Liver (tissue), 9 donors: ENCODE data around the gene CRP. TPM values are rescaled to one million over a fixed set of nuclear protein-coding genes. Genes with fewer than 3 reads are reported as not detected.

Source experiments
- DNase-seq: peaks from one replicate; pipeline ENCODE4 v3.0.0-alpha.2; 2017; ENCODE audit warnings: low spot score
- H3K27ac ChIP-seq, 2 donors: one replicate each; pipeline ENCODE4 v1.7.0; 2013; ENCODE audit warnings: inconsistent platforms in 2 of 2, low read length in 2 of 2, control low read depth in 1 of 2, low read depth in 1 of 2, mild to moderate bottlenecking in 1 of 2
- H3K27me3 ChIP-seq, 4 donors: one replicate each; pipeline versions ENCODE4 v1.6.1 to v1.7.0; 2013; ENCODE audit warnings: low read length in 3 of 4, inconsistent platforms in 1 of 4, mild to moderate bottlenecking in 1 of 4, moderate library complexity in 1 of 4; ENCODE audit not compliant: control insufficient read depth in 4 of 4, insufficient read depth in 4 of 4
- H3K36me3 ChIP-seq, 4 donors: one replicate each; pipeline versions ENCODE4 v1.6.1 to v1.7.0; 2013; ENCODE audit warnings: low read length in 3 of 4, mild to moderate bottlenecking in 3 of 4, low read depth in 1 of 4, moderate library complexity in 1 of 4; ENCODE audit not compliant: control insufficient read depth in 4 of 4, insufficient read depth in 3 of 4
- H3K4me1 ChIP-seq, 4 donors: one replicate each; pipeline versions ENCODE4 v1.6.1 to v1.7.0; 2013; ENCODE audit warnings: low read length in 3 of 4, mild to moderate bottlenecking in 3 of 4, moderate library complexity in 1 of 4; ENCODE audit not compliant: control insufficient read depth in 4 of 4, insufficient read depth in 4 of 4
- H3K4me3 ChIP-seq, 3 donors: one replicate each; pipeline versions ENCODE4 v1.6.1 to v1.7.0; 2013; ENCODE audit warnings: low read length in 3 of 3, control low read depth in 1 of 3, low read depth in 1 of 3, mild to moderate bottlenecking in 1 of 3
- H3K9ac ChIP-seq, 2 donors: one replicate each; pipeline ENCODE4 v1.7.0; 2013; ENCODE audit warnings: low read length in 2 of 2, mild to moderate bottlenecking in 2 of 2, moderate library complexity in 2 of 2, control low read depth in 1 of 2, low read depth in 1 of 2
- H3K9me3 ChIP-seq, 4 donors: one replicate each; pipeline versions ENCODE4 v1.6.1 to v1.7.0; 2013; ENCODE audit warnings: low read length in 3 of 4; ENCODE audit not compliant: control insufficient read depth in 4 of 4
- EGR1 ChIP-seq, 2 donors: IDR thresholded peaks; 2 replicates each; pipeline ENCODE4 v1.6.1; 2016 to 2018; ENCODE audit warnings: antibody characterized with exemption in 2 of 2, low read depth in 2 of 2
- FOXA1 ChIP-seq: IDR thresholded peaks from 2 replicates; pipeline ENCODE4 v1.6.1; 2016; ENCODE audit warnings: antibody characterized with exemption
- FOXA2 ChIP-seq: IDR thresholded peaks from 2 replicates; pipeline ENCODE4 v1.6.1; 2016; ENCODE audit warnings: antibody characterized with exemption
- GABPA ChIP-seq, 2 donors: IDR thresholded peaks in 1 of 2; conservative IDR thresholded peaks in 1 of 2; 2 replicates each; pipeline ENCODE4 v1.6.1; 2016; ENCODE audit warnings: antibody characterized with exemption in 2 of 2, mild to moderate bottlenecking in 1 of 2, moderate library complexity in 1 of 2
- HNF4A ChIP-seq, 2 donors: conservative IDR thresholded peaks; 2 replicates each; pipeline ENCODE4 v1.6.1; 2016; ENCODE audit warnings: antibody characterized with exemption in 2 of 2, mild to moderate bottlenecking in 2 of 2
- HNF4G ChIP-seq: IDR thresholded peaks from 2 replicates; pipeline ENCODE4 v1.6.1; 2016; ENCODE audit warnings: antibody characterized with exemption
- JUND ChIP-seq, 2 donors: IDR thresholded peaks; 2 replicates each; pipeline ENCODE4 v1.6.1; 2016; ENCODE audit warnings: antibody characterized with exemption in 2 of 2
- NR2F2 ChIP-seq: IDR thresholded peaks from 2 replicates; pipeline ENCODE4 v1.6.1; 2016; ENCODE audit warnings: antibody characterized with exemption
- RAD21 ChIP-seq, 2 donors: IDR thresholded peaks; 2 replicates each; pipeline ENCODE4 v1.6.1; 2016; ENCODE audit warnings: antibody characterized with exemption in 2 of 2, mild to moderate bottlenecking in 2 of 2
- RXRA ChIP-seq, 2 donors: IDR thresholded peaks; 2 replicates each; pipeline ENCODE4 v1.6.1; 2017 to 2018; ENCODE audit warnings: antibody characterized with exemption in 2 of 2, mild to moderate bottlenecking in 1 of 2
- SP1 ChIP-seq: IDR thresholded peaks from 2 replicates; pipeline ENCODE4 v1.6.1; 2018; ENCODE audit warnings: antibody characterized with exemption, mild to moderate bottlenecking
- TAF1 ChIP-seq: conservative IDR thresholded peaks from 2 replicates; pipeline ENCODE4 v1.6.1; 2016; ENCODE audit warnings: antibody characterized with exemption, mild to moderate bottlenecking
- YY1 ChIP-seq: IDR thresholded peaks from 2 replicates; pipeline ENCODE4 v1.6.1; 2016; ENCODE audit warnings: antibody characterized with exemption, mild to moderate bottlenecking
- WGBS: extraction: QIAGEN DNeasy Blood & Tissue Kit; methylation state at CpG from one replicate; pipeline ENCODE4 v1.1.7; 2013; 5-methylcytosine and 5-hydroxymethylcytosine counted together
- polyA plus RNA-seq, 2 donors: library from polyadenylated mRNA; stranded (reverse) in 1 of 2; unstranded in 1 of 2; fragments of 200-250 nt in 1 of 2; fragments of >200 nt in 1 of 2; fragmentation: Nextera tagmentation in 1 of 2; extraction: Ambion mirVana in 1 of 2; gene quantifications; one replicate each; pipeline versions ENCODE4 v1.2.1 to v1.2.3, GENCODE V29; 2013 to 2015
- total RNA-seq, 2 donors: library from RNA; depleted of rRNA; stranded (reverse); fragments of >200 nt; gene quantifications; one replicate each; pipeline ENCODE4 v1.2.3, GENCODE V29; 2014
- TF ChIP-seq, protein P1 (sequence below): IDR thresholded peaks from 2 replicates; pipeline ENCODE4 v1.6.1; 2016; ENCODE audit warnings: antibody characterized with exemption, mild to moderate bottlenecking
- TF ChIP-seq, protein P2 (sequence below): IDR thresholded peaks from 2 replicates; pipeline ENCODE4 v1.6.1; 2016; ENCODE audit warnings: antibody characterized with exemption
- TF ChIP-seq, protein P3 (sequence below): fragments of 150-350 bp; IDR thresholded peaks from 2 replicates; pipeline ENCODE4 v1.5.1; 2017; ENCODE audit warnings: improper control_type of control experiment, low read depth, low read length; ENCODE audit not compliant: missing input control
- TF ChIP-seq, protein P4 (sequence below): IDR thresholded peaks from 2 replicates; pipeline ENCODE4 v1.6.1; 2016; ENCODE audit warnings: antibody characterized with exemption
- TF ChIP-seq, protein P5 (sequence below): IDR thresholded peaks from 2 replicates; pipeline ENCODE4 v1.6.1; 2016; ENCODE audit warnings: antibody characterized with exemption
- donor health status: healthy.
- donor health status: healthy.
- donor health status: healthy.
- donor health status: healthy.
- donor health status: healthy.

Gene CRP
- total and polyA plus RNA-seq, 4 donors = 103 to 13,117 (median 4,465) TPM

DNA sequence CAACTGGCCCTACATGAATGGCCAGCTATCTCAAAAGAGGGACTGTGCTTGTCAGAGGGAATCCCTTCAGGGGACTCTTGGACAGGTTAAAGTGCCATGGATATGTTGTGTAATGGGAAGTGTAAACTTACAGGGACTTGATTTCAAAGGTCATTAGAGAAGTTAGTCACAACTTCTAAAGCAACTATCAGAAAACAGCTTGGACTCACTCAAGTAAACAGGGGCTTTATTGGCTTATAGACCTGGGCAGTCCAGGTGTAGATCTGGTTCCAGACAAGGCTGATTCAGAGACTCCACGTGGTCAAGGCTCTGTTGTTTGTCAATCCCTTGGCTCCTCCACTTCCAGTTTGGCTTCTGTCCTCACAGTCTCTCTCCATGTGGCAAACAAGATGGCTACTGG, 2.3 kb downstream of the CRP start:
- Histone ChIP-seq H3K4me1 (peaks cover 0 to 22% (median 5%) of the 10 kb centered on the region in 4 donors), H3K4me3 (peak overlapping the region; percentile 29 to 78 (median 47)), H3K27ac (peak overlapping the region; percentile 63 to 79), H3K36me3 (no peaks in the 10 kb centered on the region), H3K27me3 (no peaks in the 10 kb centered on the region), H3K9ac (no peak overlapping the region), H3K9me3 (no peaks in the 10 kb centered on the region)
- peak; percentile 13 to 58 for TF ChIP-seq EGR1 (IDR thresholded peaks at IDR 0.05; ENCODE audit: low read depth in 2 of 2)
- TF ChIP-seq HNF4A (conservative IDR thresholded peaks at IDR 0.05) = peak; percentile 92 to 99
- TF ChIP-seq, protein P1, sequence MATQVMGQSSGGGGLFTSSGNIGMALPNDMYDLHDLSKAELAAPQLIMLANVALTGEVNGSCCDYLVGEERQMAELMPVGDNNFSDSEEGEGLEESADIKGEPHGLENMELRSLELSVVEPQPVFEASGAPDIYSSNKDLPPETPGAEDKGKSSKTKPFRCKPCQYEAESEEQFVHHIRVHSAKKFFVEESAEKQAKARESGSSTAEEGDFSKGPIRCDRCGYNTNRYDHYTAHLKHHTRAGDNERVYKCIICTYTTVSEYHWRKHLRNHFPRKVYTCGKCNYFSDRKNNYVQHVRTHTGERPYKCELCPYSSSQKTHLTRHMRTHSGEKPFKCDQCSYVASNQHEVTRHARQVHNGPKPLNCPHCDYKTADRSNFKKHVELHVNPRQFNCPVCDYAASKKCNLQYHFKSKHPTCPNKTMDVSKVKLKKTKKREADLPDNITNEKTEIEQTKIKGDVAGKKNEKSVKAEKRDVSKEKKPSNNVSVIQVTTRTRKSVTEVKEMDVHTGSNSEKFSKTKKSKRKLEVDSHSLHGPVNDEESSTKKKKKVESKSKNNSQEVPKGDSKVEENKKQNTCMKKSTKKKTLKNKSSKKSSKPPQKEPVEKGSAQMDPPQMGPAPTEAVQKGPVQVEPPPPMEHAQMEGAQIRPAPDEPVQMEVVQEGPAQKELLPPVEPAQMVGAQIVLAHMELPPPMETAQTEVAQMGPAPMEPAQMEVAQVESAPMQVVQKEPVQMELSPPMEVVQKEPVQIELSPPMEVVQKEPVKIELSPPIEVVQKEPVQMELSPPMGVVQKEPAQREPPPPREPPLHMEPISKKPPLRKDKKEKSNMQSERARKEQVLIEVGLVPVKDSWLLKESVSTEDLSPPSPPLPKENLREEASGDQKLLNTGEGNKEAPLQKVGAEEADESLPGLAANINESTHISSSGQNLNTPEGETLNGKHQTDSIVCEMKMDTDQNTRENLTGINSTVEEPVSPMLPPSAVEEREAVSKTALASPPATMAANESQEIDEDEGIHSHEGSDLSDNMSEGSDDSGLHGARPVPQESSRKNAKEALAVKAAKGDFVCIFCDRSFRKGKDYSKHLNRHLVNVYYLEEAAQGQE = no peak
- TF ChIP-seq GABPA (IDR thresholded peaks at IDR 0.05 in 1 of 2, conservative IDR thresholded peaks at IDR 0.05 in 1 of 2) = peak in 1 of 2 donors; percentile 1
- peak; percentile 71 for TF ChIP-seq NR2F2
- peak; percentile 92 for TF ChIP-seq SP1
- TF ChIP-seq FOXA2 = peak; percentile 69
- TF ChIP-seq RXRA (IDR thresholded peaks at IDR 0.05) = peak; percentile 83 to 84
- no peak for TF ChIP-seq TAF1
- TF ChIP-seq FOXA1 = peak; percentile 64
- TF ChIP-seq, protein P2, sequence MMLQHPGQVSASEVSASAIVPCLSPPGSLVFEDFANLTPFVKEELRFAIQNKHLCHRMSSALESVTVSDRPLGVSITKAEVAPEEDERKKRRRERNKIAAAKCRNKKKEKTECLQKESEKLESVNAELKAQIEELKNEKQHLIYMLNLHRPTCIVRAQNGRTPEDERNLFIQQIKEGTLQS = peak; percentile 60
- TF ChIP-seq JUND (IDR thresholded peaks at IDR 0.05) = peak; percentile 58 to 79
- TF ChIP-seq, protein P3, sequence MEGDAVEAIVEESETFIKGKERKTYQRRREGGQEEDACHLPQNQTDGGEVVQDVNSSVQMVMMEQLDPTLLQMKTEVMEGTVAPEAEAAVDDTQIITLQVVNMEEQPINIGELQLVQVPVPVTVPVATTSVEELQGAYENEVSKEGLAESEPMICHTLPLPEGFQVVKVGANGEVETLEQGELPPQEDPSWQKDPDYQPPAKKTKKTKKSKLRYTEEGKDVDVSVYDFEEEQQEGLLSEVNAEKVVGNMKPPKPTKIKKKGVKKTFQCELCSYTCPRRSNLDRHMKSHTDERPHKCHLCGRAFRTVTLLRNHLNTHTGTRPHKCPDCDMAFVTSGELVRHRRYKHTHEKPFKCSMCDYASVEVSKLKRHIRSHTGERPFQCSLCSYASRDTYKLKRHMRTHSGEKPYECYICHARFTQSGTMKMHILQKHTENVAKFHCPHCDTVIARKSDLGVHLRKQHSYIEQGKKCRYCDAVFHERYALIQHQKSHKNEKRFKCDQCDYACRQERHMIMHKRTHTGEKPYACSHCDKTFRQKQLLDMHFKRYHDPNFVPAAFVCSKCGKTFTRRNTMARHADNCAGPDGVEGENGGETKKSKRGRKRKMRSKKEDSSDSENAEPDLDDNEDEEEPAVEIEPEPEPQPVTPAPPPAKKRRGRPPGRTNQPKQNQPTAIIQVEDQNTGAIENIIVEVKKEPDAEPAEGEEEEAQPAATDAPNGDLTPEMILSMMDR = no peak
- TF ChIP-seq, protein P4, sequence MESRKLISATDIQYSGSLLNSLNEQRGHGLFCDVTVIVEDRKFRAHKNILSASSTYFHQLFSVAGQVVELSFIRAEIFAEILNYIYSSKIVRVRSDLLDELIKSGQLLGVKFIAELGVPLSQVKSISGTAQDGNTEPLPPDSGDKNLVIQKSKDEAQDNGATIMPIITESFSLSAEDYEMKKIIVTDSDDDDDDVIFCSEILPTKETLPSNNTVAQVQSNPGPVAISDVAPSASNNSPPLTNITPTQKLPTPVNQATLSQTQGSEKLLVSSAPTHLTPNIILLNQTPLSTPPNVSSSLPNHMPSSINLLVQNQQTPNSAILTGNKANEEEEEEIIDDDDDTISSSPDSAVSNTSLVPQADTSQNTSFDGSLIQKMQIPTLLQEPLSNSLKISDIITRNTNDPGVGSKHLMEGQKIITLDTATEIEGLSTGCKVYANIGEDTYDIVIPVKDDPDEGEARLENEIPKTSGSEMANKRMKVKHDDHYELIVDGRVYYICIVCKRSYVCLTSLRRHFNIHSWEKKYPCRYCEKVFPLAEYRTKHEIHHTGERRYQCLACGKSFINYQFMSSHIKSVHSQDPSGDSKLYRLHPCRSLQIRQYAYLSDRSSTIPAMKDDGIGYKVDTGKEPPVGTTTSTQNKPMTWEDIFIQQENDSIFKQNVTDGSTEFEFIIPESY = peak; percentile 77
- peak; percentile 91 for TF ChIP-seq HNF4G
- no peak for TF ChIP-seq YY1
- TF ChIP-seq RAD21 (IDR thresholded peaks at IDR 0.05) = peak in 1 of 2 donors; percentile 54
- TF ChIP-seq, protein P5, sequence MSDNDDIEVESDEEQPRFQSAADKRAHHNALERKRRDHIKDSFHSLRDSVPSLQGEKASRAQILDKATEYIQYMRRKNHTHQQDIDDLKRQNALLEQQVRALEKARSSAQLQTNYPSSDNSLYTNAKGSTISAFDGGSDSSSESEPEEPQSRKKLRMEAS = peak; percentile 93
- DNase-seq = no peak
- WGBS = 25% methylated on average over 1 of the region's 1 CpG
